ENCODE measurements around the gene TMEM37.
"Not testable (repeated sequence)": the region's sequence is repeated elsewhere in the genome, so short reads cannot be mapped to it uniquely, and the experiment has no call there.

Gene TMEM37

GRCh38 chr2:119431155-119431975, at the start of gene TMEM37:
TSS of gene TMEM37 (plus strand) at chr2:119431854. CDS start at chr2:119431904, 50 bp downstream.
- peak; percentile 84 for DNase-seq (ENCODE audit: low spot score)

- no peak for DNase-seq (ENCODE audit: low spot score)
Measured at GRCh38 chr2:119383410-119384140, 48.1 kb upstream of the TMEM37 start.

GRCh38 chr2:119384971-119385370, 46.7 kb upstream of the TMEM37 start:
- no peak for DNase-seq (ENCODE audit: low spot score)

GRCh38 chr2:119385466-119385865, 46.2 kb upstream of the TMEM37 start:
- no peak for DNase-seq (ENCODE audit: low spot score)

GRCh38 chr2:119387381-119388129, 44.1 kb upstream of the TMEM37 start:
- no peak for DNase-seq (ENCODE audit: low spot score)

- DNase-seq (ENCODE audit: low spot score): no peak
Measured at GRCh38 chr2:119389615-119390306, 41.9 kb upstream of the TMEM37 start.

- DNase-seq (ENCODE audit: low spot score): no peak
Measured at GRCh38 chr2:119393971-119394748, 37.5 kb upstream of the TMEM37 start.

GRCh38 chr2:119397196-119397595, 34.5 kb upstream of the TMEM37 start:
- no peak for DNase-seq (ENCODE audit: low spot score)

GRCh38 chr2:119402106-119402505, 29.5 kb upstream of the TMEM37 start:
- no peak for DNase-seq (ENCODE audit: low spot score)

GRCh38 chr2:119402645-119403560, 28.8 kb upstream of the TMEM37 start:
- no peak for DNase-seq (ENCODE audit: low spot score)

- DNase-seq (ENCODE audit: low spot score): not testable (repeated sequence)
Measured at GRCh38 chr2:119403618-119404017, 28.0 kb upstream of the TMEM37 start.

- no peak for DNase-seq (ENCODE audit: low spot score)
Measured at GRCh38 chr2:119405151-119405550, 26.5 kb upstream of the TMEM37 start.

- peak; percentile 77 for DNase-seq (ENCODE audit: low spot score)
Measured at GRCh38 chr2:119407430-119408220, 24.0 kb upstream of the TMEM37 start.

- no peak for DNase-seq (ENCODE audit: low spot score)
Measured at GRCh38 chr2:119408221-119408619, 23.4 kb upstream of the TMEM37 start.

GRCh38 chr2:119409506-119409905, 22.1 kb upstream of the TMEM37 start:
- no peak for DNase-seq (ENCODE audit: low spot score)

- no peak for DNase-seq (ENCODE audit: low spot score)
Measured at GRCh38 chr2:119414894-119415293, 16.8 kb upstream of the TMEM37 start.

GRCh38 chr2:119415630-119416029, 16.0 kb upstream of the TMEM37 start:
- no peak for DNase-seq (ENCODE audit: low spot score)

- DNase-seq (ENCODE audit: low spot score): no peak
Measured at GRCh38 chr2:119416299-119416923, 15.2 kb upstream of the TMEM37 start.

GRCh38 chr2:119417908-119418307, 13.7 kb upstream of the TMEM37 start:
- no peak for DNase-seq (ENCODE audit: low spot score)
